ENCODE results near the gene KISS1R.

GRCh38 chr19:948842-949496 is 31.8 kb downstream of the KISS1R start:
- TF ChIP-seq POLR2AphosphoS5 (IDR thresholded peaks at IDR 0.05) (no peak), CTCF (IDR thresholded peaks at IDR 0.05) (no peak)

Data from esophagus muscularis mucosa (tissue), 3 donors.